Astrocyte of the spinal cord (primary cell): ENCODE data around the gene MT1F.

ENCODE experiments used
- DNase-seq: peaks from one replicate; pipeline ENCODE4 v3.0.0; 2011; ENCODE audit warnings: low read depth, low spot score
- H3K4me3 ChIP-seq: 2 replicates; pipeline ENCODE4 v1.5.1; 2011; ENCODE audit warnings: low read depth, mild to moderate bottlenecking, low read length, moderate library complexity
- CTCF ChIP-seq: IDR thresholded peaks from 2 replicates; pipeline ENCODE4 v1.5.1; 2012; ENCODE audit warnings: low read depth, mild to moderate bottlenecking, low read length, inconsistent platforms
- in situ Hi-C: cut with HindIII; loops from 2 replicates; pipeline ENCODE4 v1.10.0; 2017; ENCODE audit warnings: low sequenced_read_pairs

The MT1F gene

GRCh38 chr16:56686758-56687157 lies 29.0 kb downstream of the MT1F start:
- no peak for TF ChIP-seq CTCF
- H3K4me3 ChIP-seq = no peak overlapping the region
- in situ Hi-C loops = no loop called here
- no peak for DNase-seq

- no peak overlapping the region for H3K4me3 ChIP-seq
- in situ Hi-C loops = no loop called here
- TF ChIP-seq CTCF = no peak
- DNase-seq = no peak
Measured at GRCh38 chr16:56688762-56689161, 31.0 kb downstream of the MT1F start.

GRCh38 chr16:56689171-56689570 lies 31.4 kb downstream of the MT1F start:
- in situ Hi-C loops = no loop called here
- H3K4me3 ChIP-seq = no peak overlapping the region
- no peak for TF ChIP-seq CTCF

GRCh38 chr16:56690420-56691122 lies 32.8 kb downstream of the MT1F start:
- DNase-seq = no peak
- in situ Hi-C loops = no loop called here
- no peak for TF ChIP-seq CTCF

More at GRCh38 chr16:56689171-56689570, 31.4 kb downstream of the MT1F start:
- DNase-seq = no peak

GRCh38 chr16:56691885-56692284 lies 34.1 kb downstream of the MT1F start:
- H3K4me3 ChIP-seq = no peak overlapping the region
- in situ Hi-C loops = no loop called here
- TF ChIP-seq CTCF = no peak
- no peak for DNase-seq

More at GRCh38 chr16:56690420-56691122, 32.8 kb downstream of the MT1F start:
- H3K4me3 ChIP-seq = no peak overlapping the region

- no peak overlapping the region for H3K4me3 ChIP-seq
- no peak for TF ChIP-seq CTCF
- in situ Hi-C loops = no loop called here
- DNase-seq = no peak
Measured at GRCh38 chr16:56695246-56695645, 37.5 kb downstream of the MT1F start.
